Activated naive CD8-positive, alpha-beta T cell treated with anti-CD3 and anti-CD28 coated beads, Interleukin-2, amount 50 U/mL, for 24 hours (primary cell): ENCODE results near the gene UNK.
"Not testable (repeated sequence)": the region's sequence is repeated elsewhere in the genome, so short reads cannot be mapped to it uniquely, and the experiment has no call there.

Source experiments
- ATAC-seq: fragments of 150-1000 bp; cut with Tn5 transposase; one replicate; pipeline ENCODE4 v1.10.0; 2021
- DNase-seq: peaks from one replicate; pipeline ENCODE4 v3.0.0; 2021
- H3K27ac Mint-ChIP-seq: one replicate; pipeline ENCODE4 v1.8.0; 2021; ENCODE audit warnings: mild to moderate bottlenecking, mixed read lengths
- H3K27me3 Mint-ChIP-seq: one replicate; pipeline ENCODE4 v1.8.0; 2021; ENCODE audit warnings: mixed read lengths
- H3K36me3 Mint-ChIP-seq: one replicate; pipeline ENCODE4 v1.8.0; 2021; ENCODE audit warnings: low read depth, mixed read lengths
- H3K4me1 Mint-ChIP-seq: one replicate; pipeline ENCODE4 v1.8.0; 2021; ENCODE audit warnings: mixed read lengths
- H3K4me3 Mint-ChIP-seq: one replicate; pipeline ENCODE4 v1.8.0; 2021; ENCODE audit warnings: mild to moderate bottlenecking, moderate library complexity, mixed read lengths
- H3K9me3 Mint-ChIP-seq: one replicate; pipeline ENCODE4 v1.8.0; 2021; ENCODE audit warnings: mixed read lengths

Gene UNK

DNA sequence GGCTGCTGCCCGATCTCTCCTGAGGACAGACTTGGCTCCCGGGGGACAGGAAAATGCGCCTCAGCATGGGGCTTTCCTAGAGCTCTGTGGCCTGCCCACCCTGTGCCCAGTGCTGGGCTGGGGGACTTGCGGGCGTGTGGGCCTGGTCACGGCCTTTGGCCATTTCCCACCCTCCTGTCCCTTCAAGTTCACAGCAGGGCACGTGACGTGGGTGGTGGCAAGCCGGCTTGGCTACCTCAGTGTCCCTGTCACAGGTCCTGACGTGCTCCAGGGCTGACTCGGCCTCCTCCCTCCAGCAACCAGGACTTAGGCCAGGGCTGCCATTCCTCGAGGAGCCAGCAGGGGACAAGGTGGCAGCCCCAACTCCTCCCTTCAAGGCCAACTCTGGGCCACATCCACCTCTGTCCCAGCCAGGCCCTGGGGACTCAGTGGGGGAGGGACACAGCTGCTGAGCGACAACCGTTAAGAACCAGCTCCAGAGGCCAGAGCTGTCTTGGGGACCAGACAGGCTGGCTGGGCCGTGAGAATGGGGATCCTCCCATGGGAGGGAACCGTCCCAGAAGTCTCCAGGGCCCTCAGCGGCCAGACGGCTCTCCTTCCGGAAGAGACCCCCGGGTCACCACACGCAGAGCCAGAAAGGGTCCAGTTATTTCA, 60.6 kb downstream of the UNK start:
- Mint-ChIP-seq H3K27ac (peak overlapping the region; percentile 72), H3K4me3 (peak overlapping the region; percentile 69), H3K27me3 (no peaks in the 10 kb centered on the region), H3K36me3 (peaks cover 8% of the 10 kb centered on the region), H3K4me1 (peaks cover 23% of the 10 kb centered on the region), H3K9me3 (no peaks in the 10 kb centered on the region)
- ATAC-seq (peak; percentile 73), DNase-seq (peak; percentile 76)

DNA sequence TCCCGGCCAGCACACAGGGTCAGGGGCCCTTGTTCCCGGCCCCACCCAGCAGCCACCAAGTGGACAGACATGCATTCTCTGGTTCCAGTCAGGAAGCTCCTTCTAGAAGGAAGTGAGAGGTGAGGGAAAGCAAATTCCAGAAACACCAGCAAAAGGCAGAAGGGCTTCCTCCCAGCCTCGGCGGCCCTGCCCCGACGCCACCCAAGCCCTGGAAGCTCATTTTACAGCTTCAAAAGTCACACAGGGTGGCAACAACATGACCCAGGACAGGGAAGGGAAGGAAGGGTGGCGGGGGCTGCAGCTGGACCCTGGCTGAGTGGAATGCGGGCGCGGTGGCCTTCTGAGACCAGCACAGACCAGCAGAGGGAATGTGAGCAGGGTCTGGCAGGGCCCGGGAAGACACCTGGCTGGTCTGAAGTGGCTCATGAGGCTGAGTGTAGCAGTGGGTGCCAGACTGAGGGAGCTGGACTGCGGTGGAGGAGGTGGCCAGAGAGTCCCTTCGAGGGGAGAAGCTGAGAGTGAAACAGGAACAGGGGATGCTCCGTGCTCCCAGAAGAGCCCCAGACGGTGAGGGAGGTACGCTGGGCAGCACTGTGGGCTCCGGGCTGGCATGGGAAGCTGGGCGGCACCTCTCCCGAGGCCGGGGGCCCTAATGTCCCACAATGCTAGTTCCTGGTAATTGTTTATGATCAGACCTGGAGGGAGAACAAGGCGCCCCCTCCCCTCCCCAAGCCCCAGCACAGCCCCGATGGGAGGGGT, 61.5 kb downstream of the UNK start:
- Mint-ChIP-seq H3K9me3 (no peaks in the 10 kb centered on the region), H3K27me3 (no peaks in the 10 kb centered on the region), H3K4me3 (no peak overlapping the region), H3K4me1 (peaks cover 23% of the 10 kb centered on the region), H3K27ac (no peak overlapping the region), H3K36me3 (peaks cover 8% of the 10 kb centered on the region)
- no peak for ATAC-seq
- DNase-seq: no peak

DNA sequence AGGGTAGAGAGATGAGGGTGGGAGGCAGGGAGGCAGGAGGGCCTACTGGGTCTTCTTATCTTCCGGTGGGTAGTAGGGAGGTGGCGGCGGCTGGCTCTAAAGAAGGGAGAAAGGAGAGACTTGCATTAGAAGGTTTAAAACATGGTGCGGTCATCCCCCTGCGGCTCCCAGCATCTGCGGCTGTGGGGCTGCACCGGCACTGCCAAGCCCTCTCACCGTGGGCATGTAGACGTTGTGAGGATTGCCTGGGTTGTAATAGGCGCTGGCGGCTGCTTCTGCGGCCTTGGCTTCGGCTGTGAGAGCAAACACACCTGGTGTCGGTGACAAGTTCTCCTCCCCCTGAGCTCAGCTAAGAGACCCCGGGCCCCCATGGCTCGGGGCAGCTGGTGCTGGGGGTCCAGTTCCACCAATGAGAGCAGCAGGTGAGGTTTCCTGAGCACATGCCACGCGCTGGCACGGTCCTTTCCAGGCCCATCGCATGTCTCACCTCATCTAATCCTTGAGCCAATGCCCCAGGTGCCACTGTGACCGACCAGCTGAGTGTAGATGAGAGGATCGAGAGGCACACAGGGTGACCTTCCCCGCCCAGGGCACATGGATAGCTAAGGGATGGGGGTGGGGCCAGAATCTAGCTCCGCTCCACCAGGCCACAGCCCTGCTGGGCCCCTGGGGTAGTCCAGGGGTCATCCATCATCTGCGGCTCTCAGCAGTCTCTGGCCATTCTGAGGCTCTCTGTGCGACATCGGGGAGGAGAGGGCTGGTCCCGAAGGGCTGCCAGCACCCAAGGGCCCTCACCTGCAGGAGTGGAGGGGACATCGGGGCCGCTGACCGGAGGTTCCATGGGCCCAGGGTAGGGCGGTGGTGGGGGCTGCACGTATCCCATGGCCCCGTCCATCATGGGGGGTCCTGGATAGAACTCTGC, 62.3 kb downstream of the UNK start:
- H3K27ac Mint-ChIP-seq: no peak overlapping the region
- peaks cover 22% of the 10 kb centered on the region for H3K4me1 Mint-ChIP-seq
- no peak for ATAC-seq
- no peaks in the 10 kb centered on the region for H3K27me3 Mint-ChIP-seq
- H3K4me3 Mint-ChIP-seq: no peak overlapping the region
- H3K9me3 Mint-ChIP-seq: no peaks in the 10 kb centered on the region
- H3K36me3 Mint-ChIP-seq: peaks cover 8% of the 10 kb centered on the region
- DNase-seq: no peak

DNA sequence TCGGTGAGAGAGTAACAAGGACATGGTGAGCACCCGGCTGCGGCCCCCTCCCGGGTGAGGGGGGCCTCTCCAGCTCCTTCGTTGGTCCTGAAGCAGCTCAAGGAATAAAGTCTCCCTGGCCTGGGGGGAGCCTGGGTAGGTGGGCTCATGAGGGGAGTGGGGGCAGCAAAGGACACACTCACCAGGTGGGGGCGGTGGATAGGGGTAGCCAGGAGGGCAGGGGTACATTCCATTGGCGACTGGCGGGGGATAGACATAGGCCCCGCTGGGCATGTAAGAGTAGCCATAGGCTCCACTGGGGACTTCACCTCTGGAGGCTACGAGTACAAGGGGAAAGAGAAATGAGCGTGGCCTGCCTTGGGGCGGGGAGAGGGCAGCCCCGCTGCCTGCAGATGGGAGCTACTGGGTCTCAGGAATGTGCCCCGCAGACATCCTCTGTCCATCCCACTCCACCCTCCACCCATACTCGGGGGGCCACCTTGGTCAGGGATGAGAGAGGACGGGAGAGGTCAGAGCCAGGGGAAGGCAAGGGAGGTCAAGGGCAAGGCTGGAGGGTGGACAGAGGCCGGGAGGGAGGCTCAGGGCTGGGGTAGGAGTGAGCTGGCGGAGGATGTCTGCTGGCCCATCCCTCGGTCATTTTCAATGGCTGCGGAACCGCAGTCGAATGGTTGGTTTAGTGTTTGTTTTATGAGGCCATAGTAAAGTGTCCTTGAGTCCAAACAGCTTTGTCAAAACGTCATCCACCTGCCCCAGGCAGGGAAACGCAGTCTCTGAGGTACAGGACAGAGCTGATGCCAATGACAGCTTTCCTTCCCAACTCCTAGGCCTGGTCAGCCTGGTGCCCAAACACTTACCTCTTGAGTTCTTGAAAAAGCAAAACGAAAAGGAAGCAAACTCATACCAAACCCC, 63.3 kb downstream of the UNK start:
- DNase-seq: no peak
- ATAC-seq: no peak
- no peaks in the 10 kb centered on the region for H3K27me3 Mint-ChIP-seq
- H3K4me3 Mint-ChIP-seq: no peak overlapping the region
- H3K36me3 Mint-ChIP-seq: peaks cover 5% of the 10 kb centered on the region
- peaks cover 19% of the 10 kb centered on the region for H3K4me1 Mint-ChIP-seq
- H3K9me3 Mint-ChIP-seq: no peaks in the 10 kb centered on the region
- H3K27ac Mint-ChIP-seq: no peak overlapping the region

DNA sequence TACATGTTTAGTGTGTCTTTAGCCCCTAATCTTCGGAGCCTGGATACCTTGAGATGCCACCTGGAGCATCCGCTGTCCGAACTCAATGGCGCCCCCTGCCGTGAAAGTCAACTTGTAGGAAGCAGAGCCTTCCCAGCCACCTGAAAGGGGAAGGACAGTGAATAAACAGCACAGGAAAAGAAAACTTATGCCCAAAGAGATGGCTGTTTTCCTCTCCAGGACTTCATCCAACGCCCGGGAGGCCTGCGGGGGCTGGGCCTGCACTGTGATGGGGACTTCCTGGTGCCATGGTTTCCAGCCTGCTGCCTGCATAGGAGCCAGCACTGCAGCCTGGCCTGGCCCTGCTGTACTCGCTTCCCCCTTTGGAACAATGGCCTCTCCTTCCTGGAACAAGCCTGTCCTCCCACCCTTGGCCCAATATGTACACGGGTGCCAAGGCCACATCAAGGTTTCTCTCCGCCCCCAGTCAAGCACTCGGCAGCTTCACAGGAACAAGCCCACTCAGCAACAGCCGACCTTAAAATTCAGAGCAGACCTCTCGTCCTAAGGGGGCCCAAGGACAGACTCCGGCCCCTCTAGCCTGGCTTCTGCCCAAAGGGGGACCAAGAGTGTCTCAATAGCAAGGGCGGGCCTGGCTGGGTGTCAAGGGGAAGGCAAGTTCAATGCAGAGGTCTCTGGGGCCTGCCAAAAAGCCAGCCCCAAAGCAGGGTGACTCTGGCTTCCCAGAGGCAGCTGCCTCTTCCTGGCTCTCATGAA, 64.1 kb downstream of the UNK start:
- H3K27ac Mint-ChIP-seq: no peak overlapping the region
- H3K4me3 Mint-ChIP-seq: no peak overlapping the region
- DNase-seq: peak; percentile 89
- no peaks in the 10 kb centered on the region for H3K27me3 Mint-ChIP-seq
- no peak for ATAC-seq
- no peaks in the 10 kb centered on the region for H3K9me3 Mint-ChIP-seq
- peaks cover 5% of the 10 kb centered on the region for H3K36me3 Mint-ChIP-seq
- peaks cover 25% of the 10 kb centered on the region for H3K4me1 Mint-ChIP-seq

DNA sequence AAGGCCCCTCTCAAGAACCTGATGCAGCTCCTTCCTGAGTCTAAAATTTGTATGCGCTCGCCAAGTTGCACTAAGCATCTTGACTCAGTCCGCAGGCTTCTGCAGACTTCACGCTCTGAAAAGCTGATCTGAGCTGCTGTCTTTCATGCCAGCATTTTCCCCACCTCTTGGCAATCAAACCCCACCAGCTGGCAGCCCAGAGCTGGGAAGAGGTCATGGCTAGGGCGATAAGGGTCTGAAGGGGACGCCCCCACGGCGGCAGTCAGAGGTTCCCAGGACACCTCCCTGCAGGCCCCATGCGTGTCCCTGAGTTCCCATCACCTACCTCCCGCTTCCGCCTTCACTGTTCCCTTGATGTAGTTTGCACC, 64.7 kb downstream of the UNK start:
- H3K4me3 Mint-ChIP-seq: no peak overlapping the region
- DNase-seq (no peak), ATAC-seq (no peak)
- peaks cover 26% of the 10 kb centered on the region for H3K4me1 Mint-ChIP-seq
- no peaks in the 10 kb centered on the region for H3K27me3 Mint-ChIP-seq
- no peak overlapping the region for H3K27ac Mint-ChIP-seq
- peaks cover 5% of the 10 kb centered on the region for H3K36me3 Mint-ChIP-seq
- H3K9me3 Mint-ChIP-seq: no peaks in the 10 kb centered on the region

DNA sequence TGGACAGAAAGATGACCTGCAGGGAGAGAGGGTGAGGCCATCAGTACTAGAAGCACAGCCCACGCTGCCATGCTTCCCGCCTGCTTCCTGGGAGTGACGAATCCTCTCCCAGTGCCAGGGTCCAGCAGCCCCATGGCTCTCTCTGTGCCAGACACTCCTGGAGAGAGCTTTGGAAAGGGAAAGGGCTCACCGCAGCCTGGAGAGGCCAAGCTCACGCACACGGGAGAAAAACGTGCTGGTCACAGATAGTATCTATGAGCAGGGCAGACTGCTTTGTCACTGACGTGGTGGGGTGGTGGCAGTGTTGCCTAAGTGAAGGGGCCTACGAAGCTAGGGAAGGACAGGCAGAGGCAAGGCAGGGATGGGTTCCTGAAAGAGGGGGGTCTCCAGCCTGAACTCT, 65.1 kb downstream of the UNK start:
- H3K27ac Mint-ChIP-seq: no peak overlapping the region
- DNase-seq (no peak), ATAC-seq (no peak)
- H3K4me3 Mint-ChIP-seq: no peak overlapping the region
- H3K4me1 Mint-ChIP-seq: peaks cover 31% of the 10 kb centered on the region
- H3K36me3 Mint-ChIP-seq: peaks cover 5% of the 10 kb centered on the region
- H3K27me3 Mint-ChIP-seq: no peaks in the 10 kb centered on the region
- no peaks in the 10 kb centered on the region for H3K9me3 Mint-ChIP-seq

DNA sequence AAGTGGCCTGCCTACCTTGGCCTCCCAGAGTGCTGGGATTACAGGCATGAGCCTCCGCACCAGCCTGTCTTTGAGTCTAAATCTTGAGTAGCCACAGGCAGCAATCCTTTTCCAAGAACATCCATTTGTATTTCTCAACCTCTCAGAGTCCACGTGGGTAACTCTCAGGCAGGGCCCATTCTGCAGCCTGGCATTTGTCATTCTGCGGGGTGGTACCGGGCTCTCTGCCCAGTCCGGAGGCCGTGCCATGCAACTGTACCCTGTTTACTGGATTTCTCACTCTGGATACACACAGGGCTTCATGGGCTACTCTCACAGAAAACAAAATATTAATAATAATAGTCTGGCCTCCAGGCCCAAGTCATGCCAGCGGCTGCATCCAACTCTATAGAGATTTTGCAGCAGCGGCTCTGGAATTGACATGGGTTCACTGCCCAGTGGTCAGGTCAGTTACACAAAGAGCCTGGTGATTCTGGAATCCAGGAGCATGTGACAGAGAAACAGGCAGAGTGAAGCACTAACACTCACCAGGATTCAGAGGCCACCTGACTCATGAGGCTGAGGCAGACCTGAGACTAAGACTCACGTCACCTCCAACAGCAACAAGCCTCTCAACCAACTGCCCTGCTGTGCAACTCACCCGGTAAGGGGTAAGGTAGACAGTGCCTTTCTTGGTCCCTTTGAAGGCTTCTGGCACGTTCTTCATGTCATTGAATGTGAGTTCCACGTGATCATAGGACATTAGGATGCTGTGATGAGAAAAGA, 66.5 kb downstream of the UNK start:
- H3K4me3 Mint-ChIP-seq: no peak overlapping the region
- no peak overlapping the region for H3K27ac Mint-ChIP-seq
- no peaks in the 10 kb centered on the region for H3K27me3 Mint-ChIP-seq
- no peaks in the 10 kb centered on the region for H3K9me3 Mint-ChIP-seq
- H3K36me3 Mint-ChIP-seq: peaks cover 5% of the 10 kb centered on the region
- no peak for ATAC-seq
- H3K4me1 Mint-ChIP-seq: peaks cover 21% of the 10 kb centered on the region
- no peak for DNase-seq

DNA sequence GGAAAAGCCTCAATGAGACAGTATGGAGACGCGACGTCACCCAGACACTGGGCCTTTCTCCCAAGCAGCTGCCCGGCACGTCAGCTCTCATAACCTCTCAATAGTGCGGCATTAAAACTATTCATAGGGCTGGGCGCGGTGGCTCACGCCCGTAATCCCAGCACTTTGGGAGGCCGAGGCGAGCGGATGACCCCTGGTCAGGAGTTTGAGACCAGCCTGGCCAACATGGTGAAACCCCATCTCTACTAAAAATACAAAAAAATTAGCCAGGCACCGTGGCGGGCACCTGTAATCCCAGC, 67.0 kb downstream of the UNK start:
- H3K36me3 Mint-ChIP-seq, H3K27me3 Mint-ChIP-seq, H3K4me3 Mint-ChIP-seq, DNase-seq, ATAC-seq, H3K9me3 Mint-ChIP-seq, H3K27ac Mint-ChIP-seq: not testable (repeated sequence)
- H3K4me1 Mint-ChIP-seq: peaks cover 26% of the 10 kb centered on the region

DNA sequence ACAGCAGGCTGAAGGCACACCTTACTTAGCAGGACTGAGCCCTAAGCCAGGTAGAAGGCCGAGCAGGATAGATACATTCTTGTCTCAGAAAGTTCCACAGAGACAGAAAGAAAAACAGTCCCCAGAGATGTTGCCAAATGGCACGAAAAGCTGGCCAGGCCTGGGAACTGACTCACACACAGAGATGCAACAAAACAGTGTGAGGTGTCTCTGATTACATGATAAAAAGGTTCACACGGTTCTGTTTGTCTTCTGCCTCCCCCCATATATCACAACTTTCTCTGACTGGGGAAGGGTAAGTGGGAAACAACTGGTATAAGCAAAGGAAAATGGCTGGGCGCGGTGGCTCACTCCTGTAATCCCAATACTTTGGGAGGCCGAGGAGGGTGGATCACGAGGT, 68.8 kb downstream of the UNK start:
- H3K9me3 Mint-ChIP-seq: no peaks in the 10 kb centered on the region
- H3K4me1 Mint-ChIP-seq: peaks cover 31% of the 10 kb centered on the region
- peaks cover 3% of the 10 kb centered on the region for H3K36me3 Mint-ChIP-seq
- H3K27me3 Mint-ChIP-seq: no peaks in the 10 kb centered on the region
- H3K4me3 Mint-ChIP-seq: no peak overlapping the region
- ATAC-seq (no peak), DNase-seq (no peak)
- no peak overlapping the region for H3K27ac Mint-ChIP-seq

DNA sequence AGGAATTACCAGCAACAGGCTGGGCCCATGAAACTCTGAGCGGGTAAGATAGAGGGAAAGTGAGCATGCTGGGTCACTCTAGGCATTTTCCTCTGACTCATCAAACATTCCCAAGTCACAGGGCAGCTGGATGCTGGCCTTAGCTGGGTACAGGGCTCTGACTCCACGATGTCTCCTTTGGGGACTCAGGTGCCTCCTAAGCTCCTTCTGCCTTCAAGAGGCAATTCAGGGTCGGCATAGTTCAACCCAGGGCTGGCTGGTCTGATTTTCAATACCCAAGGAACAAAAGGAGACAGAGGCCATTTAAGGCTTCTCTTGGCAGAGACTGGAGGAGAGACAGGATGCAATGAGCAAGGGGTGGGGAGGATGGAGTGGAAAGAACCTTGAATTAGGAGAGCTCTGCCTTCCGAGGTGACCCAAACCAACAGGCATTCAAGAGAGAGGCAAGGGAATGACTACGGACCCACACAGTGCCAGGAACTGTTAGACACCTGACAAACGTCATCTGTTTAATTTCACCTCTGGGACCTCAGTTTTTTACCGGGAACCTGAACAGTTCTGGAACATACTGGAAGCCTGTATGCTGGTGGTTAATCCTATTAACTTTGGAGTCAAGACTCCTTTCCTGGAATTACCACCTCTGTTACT, 69.6 kb downstream of the UNK start:
- Mint-ChIP-seq H3K9me3 (no peaks in the 10 kb centered on the region), H3K4me1 (peaks cover 36% of the 10 kb centered on the region), H3K27me3 (no peaks in the 10 kb centered on the region), H3K4me3 (no peak overlapping the region), H3K27ac (no peak overlapping the region), H3K36me3 (peaks cover 3% of the 10 kb centered on the region)
- no peak for DNase-seq
- no peak for ATAC-seq

DNA sequence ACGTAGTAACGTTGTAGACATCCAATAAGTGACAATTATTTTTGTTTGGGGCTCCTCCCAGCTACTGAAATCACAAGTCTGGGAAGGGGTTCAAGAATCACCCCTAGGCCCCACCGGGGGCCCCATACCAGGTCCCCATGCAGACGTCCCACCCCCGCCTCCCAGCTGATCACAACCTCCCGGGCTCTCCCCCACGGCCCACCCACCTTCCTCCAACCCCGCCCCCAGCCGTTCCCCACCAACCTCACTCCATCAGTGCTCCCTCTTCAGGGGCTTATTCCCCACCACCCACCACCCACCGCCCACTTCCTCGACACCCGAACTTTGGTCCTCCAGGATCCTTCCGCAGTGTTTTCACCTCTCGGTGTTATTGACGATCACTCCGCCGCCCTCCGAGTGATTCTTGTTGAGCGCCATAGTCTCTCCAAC, 70.3 kb downstream of the UNK start:
- H3K4me1 Mint-ChIP-seq: peaks cover 40% of the 10 kb centered on the region

More for the DNA sequence above, 70.3 kb downstream of the UNK start:
- Mint-ChIP-seq H3K4me3 (no peak overlapping the region), H3K9me3 (no peaks in the 10 kb centered on the region), H3K27me3 (no peaks in the 10 kb centered on the region), H3K27ac (no peak overlapping the region), H3K36me3 (peaks cover under 1% of the 10 kb centered on the region)
- no peak for ATAC-seq
- DNase-seq: no peak
